ENCODE results near the gene KLHL2.

KLHL2 gene

GRCh38 chr4:165309456-165309855, 102.1 kb downstream of the KLHL2 start:
- TF ChIP-seq CTCF (IDR thresholded peaks at IDR 0.05; ENCODE audit: low read depth, low read length, missing control alignments), result no peak
- no peak overlapping the region for H3K4me3 ChIP-seq (replicated peaks; ENCODE audit: low read depth, low read length)
- no peak for DNase-seq (ENCODE audit: extremely low read depth, low read depth)

GRCh38 chr4:165312506-165312905, 105.1 kb downstream of the KLHL2 start:
- TF ChIP-seq CTCF (IDR thresholded peaks at IDR 0.05; ENCODE audit: low read depth, low read length, missing control alignments), result no peak
- DNase-seq (ENCODE audit: extremely low read depth, low read depth), result no peak
- no peak overlapping the region for H3K4me3 ChIP-seq (replicated peaks; ENCODE audit: low read depth, low read length)

DNA sequence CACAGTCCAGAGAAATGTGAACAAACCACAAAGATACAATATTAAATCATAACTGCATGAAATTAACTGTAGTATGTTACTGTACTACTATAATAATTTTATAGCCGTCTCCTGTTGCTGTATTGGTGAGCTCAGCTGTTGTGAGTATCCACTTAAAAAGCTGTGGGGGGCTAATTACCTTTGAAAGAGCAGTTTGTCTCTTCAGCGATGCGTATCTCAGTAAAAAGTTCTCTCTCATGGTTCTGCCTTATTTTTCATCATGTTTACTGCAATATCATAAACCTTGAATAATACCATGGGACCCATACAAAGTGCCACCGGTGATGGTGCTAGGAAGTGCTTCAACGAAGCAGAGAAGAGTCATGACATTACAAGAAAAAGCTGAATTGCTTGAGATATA, 111.7 kb downstream of the KLHL2 start:
- no peak for DNase-seq (ENCODE audit: extremely low read depth, low read depth)
- no peak for TF ChIP-seq CTCF (IDR thresholded peaks at IDR 0.05; ENCODE audit: low read depth, low read length, missing control alignments)
- no peak overlapping the region for H3K4me3 ChIP-seq (replicated peaks; ENCODE audit: low read depth, low read length)

- no peak overlapping the region for H3K4me3 ChIP-seq (replicated peaks; ENCODE audit: low read depth, low read length)
- DNase-seq (ENCODE audit: extremely low read depth, low read depth), result no peak
- no peak for TF ChIP-seq CTCF (IDR thresholded peaks at IDR 0.05; ENCODE audit: low read depth, low read length, missing control alignments)
These were observed 112.1 kb downstream of the KLHL2 start for GRCh38 chr4:165319509-165319908.

- DNase-seq (ENCODE audit: extremely low read depth, low read depth), result no peak
- no peak for TF ChIP-seq CTCF (IDR thresholded peaks at IDR 0.05; ENCODE audit: low read depth, low read length, missing control alignments)
- H3K4me3 ChIP-seq (replicated peaks; ENCODE audit: low read depth, low read length), result no peak overlapping the region
These were observed 117.0 kb downstream of the KLHL2 start for GRCh38 chr4:165324236-165324917.

DNA sequence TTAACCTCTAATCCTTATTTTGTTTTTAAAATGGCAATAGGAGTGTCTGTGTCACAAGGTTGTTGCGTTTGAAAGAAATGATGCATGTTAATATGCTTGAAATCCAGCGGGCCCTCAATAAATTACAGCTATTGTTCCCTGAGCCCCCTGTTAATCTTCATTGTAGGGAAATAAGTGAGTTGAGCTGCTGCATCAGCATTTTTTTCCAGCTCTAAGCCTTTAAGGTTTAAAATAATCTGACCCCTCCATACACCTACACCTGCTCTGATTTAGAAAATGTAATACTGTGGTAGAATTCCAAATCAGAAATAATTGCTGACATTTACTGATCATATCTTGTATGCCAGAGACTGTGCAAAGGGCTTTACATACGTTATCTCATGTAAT, 117.5 kb downstream of the KLHL2 start:
- H3K4me3 ChIP-seq (replicated peaks; ENCODE audit: low read depth, low read length), result no peak overlapping the region
- no peak for DNase-seq (ENCODE audit: extremely low read depth, low read depth)
- no peak for TF ChIP-seq CTCF (IDR thresholded peaks at IDR 0.05; ENCODE audit: low read depth, low read length, missing control alignments)
